Measurements from ENCODE around the gene POU6F2. TPM values are rescaled to one million over a fixed set of nuclear protein-coding genes. Genes with fewer than 3 reads are reported as not detected.

Gene POU6F2
- total RNA-seq, 1 experiment from 2014 or later = 0.27 TPM

GRCh38 chr7:38932509-38933168, 45.1 kb upstream of the POU6F2 start:
- H3K27me3 ChIP-seq (ENCODE audit: insufficient read depth, low read length) = no peaks in the 10 kb centered on the region
- ChIA-PET POLR2A (no interaction called here), RAD21 (ENCODE audit: low non-redundant PET in 1 of 2, low total read pairs in 2 of 2, uncharacterized antibody in 2 of 2, unreplicated experiment in 2 of 2) (no interaction called here), CTCF (interaction anchor here (0.8 to 1.0 kb wide), 2 partner anchors 23 to 587 kb away, joined by 4 to 5 read pairs; partner anchors contain the start of gene VPS41)
- no peak overlapping the region for H3K27ac ChIP-seq (ENCODE audit: low read depth, low read length)
- no TSS peak for BruUV-seq (replicated peaks)
- H3K9ac ChIP-seq (ENCODE audit: low read length) = no peak overlapping the region
- intact Hi-C loops (cut with micrococcal nuclease) = loop anchor here (1.0 to 5.0 kb wide), 3 partner anchors 135 to 588 kb away; no protein-coding TSS in a partner anchor
- H3K4me2 ChIP-seq (ENCODE audit: low read length) = peak overlapping the region; percentile 35
- H3K36me3 ChIP-seq (ENCODE audit: control insufficient read depth in 1 of 2, insufficient read depth in 2 of 2, low read length in 2 of 2) = no peaks in the 10 kb centered on the region
- H3K9me3 ChIP-seq (ENCODE audit: control insufficient read depth in 1 of 2, insufficient read depth in 1 of 2, low read depth in 1 of 2, low read length in 2 of 2) = no peaks in the 10 kb centered on the region
- H3K9me2 ChIP-seq (ENCODE audit: insufficient read depth) = no peaks in the 10 kb centered on the region
- DNase-seq (ENCODE audit: low read depth, low spot score) (peak; percentile 55), ATAC-seq (peak; percentile 93)
- H3K4me3 ChIP-seq (replicated peaks in 1 of 2; ENCODE audit: low read depth in 1 of 2, low read length in 2 of 2) = no peak overlapping the region
- no peaks in the 10 kb centered on the region for H4K20me1 ChIP-seq (ENCODE audit: insufficient read depth)
- H2AFZ ChIP-seq (ENCODE audit: low read depth, low read length, poor library complexity, severe bottlenecking) = peak overlapping the region; percentile 80
- 0 out of 4 replicates have a peak, but pooled peaks cover 0 to 3% of the 10 kb centered on the region in 2 experiments for H3K4me1 ChIP-seq (ENCODE audit: control insufficient read depth in 1 of 2, insufficient read depth in 2 of 2, low read length in 2 of 2)
- no peaks in the 10 kb centered on the region for H3K79me2 ChIP-seq (ENCODE audit: insufficient read depth, low read length)
- no peak for TF ChIP-seq ZNF274 (IDR thresholded peaks at IDR 0.05; ENCODE audit: low read depth, low read length)
- TF ChIP-seq SP1 (IDR thresholded peaks at IDR 0.05; ENCODE audit: low read depth) = 0 out of 2 replicates have a peak, but pooled peaks have one; percentile 10
- 0 out of 2 replicates have a peak, but pooled peaks have one; percentile 20 for TF ChIP-seq CBX3 (IDR thresholded peaks at IDR 0.05; ENCODE audit: low read depth)
- peak; percentile 65 to 99 (median 95); a peak in 5 of 6 replicates for TF ChIP-seq CTCF (IDR thresholded peaks at IDR 0.05 in 2 of 3, conservative IDR thresholded peaks at IDR 0.05 in 1 of 3; ENCODE audit: borderline replicate concordance in 1 of 3, insufficient read depth in 1 of 3, low read depth in 2 of 3, low read length in 2 of 3)
- no peak for TF ChIP-seq EGR1 (IDR thresholded peaks at IDR 0.05; ENCODE audit: low read depth)
- TF ChIP-seq RAD21 (IDR thresholded peaks at IDR 0.05; ENCODE audit: low read depth) = peak; percentile 79
- no peak for TF ChIP-seq REST (IDR thresholded peaks at IDR 0.05; ENCODE audit: low read depth)
- TF ChIP-seq JUND (IDR thresholded peaks at IDR 0.05) = no peak
- no peak for TF ChIP-seq FOSL1 (IDR thresholded peaks at IDR 0.05; ENCODE audit: low read depth)
- no peak for TF ChIP-seq MAX (IDR thresholded peaks at IDR 0.05)
- no peak for TF ChIP-seq TCF7L2 (IDR thresholded peaks at IDR 0.05; ENCODE audit: borderline replicate concordance, extremely low read depth, insufficient read depth, insufficient read length)
- TF ChIP-seq EZH2phosphoT487 (IDR thresholded peaks at IDR 0.05; ENCODE audit: borderline replicate concordance) = no peak
- TF ChIP-seq ZBTB33 (IDR thresholded peaks at IDR 0.05; ENCODE audit: extremely low read depth, insufficient replicate concordance, low read length) = no peak
- no peak for TF ChIP-seq YY1 (IDR thresholded peaks at IDR 0.05; ENCODE audit: extremely low read depth, insufficient replicate concordance, low read depth, low read length)
- no peak for TF ChIP-seq SIN3A (IDR thresholded peaks at IDR 0.05; ENCODE audit: low read depth)
- no peak for TF ChIP-seq ELF1 (IDR thresholded peaks at IDR 0.05; ENCODE audit: borderline replicate concordance, low read depth)
- TF ChIP-seq ATF3 (IDR thresholded peaks at IDR 0.05) = no peak
- no peak for TF ChIP-seq EZH2 (IDR thresholded peaks at IDR 0.05)
- TF ChIP-seq ZFX (IDR thresholded peaks at IDR 0.05) = no peak
